PC-9 (cell line): ENCODE data around the gene TMEM214. TPM values are rescaled to one million over a fixed set of nuclear protein-coding genes. Genes with fewer than 3 reads are reported as not detected.

ENCODE experiments used
- BruUV-seq: library from RNA; stranded (reverse); fragments of 400-500 nt; replicated peaks from 2 replicates; lab custom pipeline; 2021; lab: Mats Ljungman, UMichigan
- CTCF ChIA-PET: fragments of 300-600 bp; sonication (Branson Sonifier 250); formaldehyde crosslinking; loops from one replicate; lab custom pipeline; 2022; ENCODE audit warnings: antibody characterized with exemption; lab: Charles Lee
- POLR2A ChIA-PET: fragments of 300-600 bp; sonication (Branson Sonifier 250); formaldehyde crosslinking; loops from one replicate; lab custom pipeline; 2022; ENCODE audit warnings: antibody characterized with exemption; ENCODE audit not compliant: unreplicated experiment; lab: Charles Lee
- DNase-seq, 2 experiments: peaks; one replicate each; pipeline versions ENCODE4 v3.0.0 to v3.0.0-alpha.2; 2015 to 2022; ENCODE audit warnings: mixed read lengths in 1 of 2
- H2AFZ ChIP-seq: fragments of 200-600 bp; sonication (generic); 2 replicates; pipeline ENCODE4 v1.8.1; 2017; ENCODE audit warnings: antibody characterized with exemption
- H3F3A ChIP-seq: fragments of 200-600 bp; sonication (generic); 2 replicates; pipeline ENCODE4 v1.8.1; 2017; ENCODE audit warnings: antibody characterized with exemption, mild to moderate bottlenecking, low read depth; ENCODE audit not compliant: insufficient read depth
- H3K27ac ChIP-seq: fragments of 200-600 bp; sonication (generic); 2 replicates; pipeline ENCODE4 v1.6.1; 2016; ENCODE audit warnings: mixed run types
- H3K27me3 ChIP-seq: fragments of 200-600 bp; sonication (generic); 2 replicates; pipeline ENCODE4 v1.6.1; 2016; ENCODE audit warnings: low read depth, mixed run types; ENCODE audit not compliant: insufficient read depth
- H3K36me3 ChIP-seq: fragments of 200-600 bp; sonication (generic); 2 replicates; pipeline ENCODE4 v1.6.1; 2016; ENCODE audit warnings: low read depth, mixed run types
- H3K4me1 ChIP-seq: fragments of 200-600 bp; sonication (generic); replicated peaks from 2 replicates; pipeline ENCODE4 v1.6.1; 2016; ENCODE audit warnings: mixed run types; ENCODE audit not compliant: insufficient read depth
- H3K4me2 ChIP-seq: fragments of 200-600 bp; sonication (generic); 2 replicates; pipeline ENCODE4 v1.6.1; 2017; ENCODE audit warnings: mixed run types
- H3K4me3 ChIP-seq: fragments of 200-600 bp; sonication (generic); 2 replicates; pipeline ENCODE4 v1.6.1; 2016; ENCODE audit warnings: mixed run types
- H3K79me2 ChIP-seq: fragments of 200-600 bp; sonication (generic); 2 replicates; pipeline ENCODE4 v1.6.1; 2017; ENCODE audit warnings: low read depth, mixed run types
- H3K9me2 ChIP-seq: fragments of 200-600 bp; sonication (generic); 2 replicates; pipeline ENCODE4 v1.8.1; 2017; ENCODE audit warnings: mild to moderate bottlenecking; ENCODE audit not compliant: insufficient read depth
- H3K9me3 ChIP-seq: fragments of 200-600 bp; sonication (generic); 2 replicates; pipeline ENCODE4 v1.8.1; 2016; ENCODE audit warnings: low read depth; ENCODE audit not compliant: insufficient read depth
- H4K20me1 ChIP-seq: fragments of 200-600 bp; sonication (generic); 2 replicates; pipeline ENCODE4 v1.8.1; 2017; ENCODE audit not compliant: insufficient read depth
- CTCF ChIP-seq: fragments of 200-600 bp; sonication (generic); conservative IDR thresholded peaks from 2 replicates; pipeline ENCODE4 v1.6.1; 2017; ENCODE audit warnings: mixed run types, antibody characterized with exemption, mild to moderate bottlenecking, moderate library complexity
- EZH2 ChIP-seq: fragments of 200-600 bp; sonication (generic); IDR thresholded peaks from 2 replicates; pipeline ENCODE4 v1.8.0; 2017; ENCODE audit warnings: antibody characterized with exemption, low read depth
- intact Hi-C: fragments of 100-400 bp; cut with micrococcal nuclease; formaldehyde crosslinking; loops from one replicate; pipeline ENCODE4 v1.10.0; 2022; ENCODE audit not compliant: unreplicated experiment
- total RNA-seq: library from RNA; stranded (reverse); gene quantifications from 2 replicates; pipeline ENCODE4 v1.2.3, GENCODE V29; 2021

The TMEM214 gene
- total RNA-seq, 1 experiment from 2014 or later, result 65.6 TPM

- Histone ChIP-seq H3K9me2 (no peaks in the 10 kb centered on the region), H4K20me1 (no peaks in the 10 kb centered on the region; the same call in 1 of the 2 replicates), H3K4me3 (no peak overlapping the region), H3K4me2 (no peak overlapping the region), H3K27me3 (no peaks in the 10 kb centered on the region), H3K36me3 (peaks cover 27% of the 10 kb centered on the region), H3F3A (peaks cover 4% of the 10 kb centered on the region), H3K9me3 (no peaks in the 10 kb centered on the region), H3K27ac (no peak overlapping the region), H3K79me2 (peaks cover 24% of the 10 kb centered on the region), H2AFZ (no peak overlapping the region), H3K4me1 (peaks cover 8% of the 10 kb centered on the region)
- TF ChIP-seq CTCF, result no peak
- TF ChIP-seq EZH2, result no peak
- intact Hi-C loops, result no loop called here
- DNase-seq, result no peak
- no TSS peak for BruUV-seq
- ChIA-PET CTCF (no interaction called here), POLR2A (no interaction called here)
These were observed 5.2 kb downstream of the TMEM214 start for GRCh38 chr2:27038012-27038411.

- H2AFZ ChIP-seq, result no peak overlapping the region
- H3F3A ChIP-seq, result peaks cover 4% of the 10 kb centered on the region
- no peaks in the 10 kb centered on the region for H3K27me3 ChIP-seq
- no peak overlapping the region for H3K4me3 ChIP-seq
- no peaks in the 10 kb centered on the region for H3K9me3 ChIP-seq
- peaks cover 6% of the 10 kb centered on the region for H3K4me1 ChIP-seq
- peaks cover 17% of the 10 kb centered on the region for H3K79me2 ChIP-seq
- H3K9me2 ChIP-seq, result no peaks in the 10 kb centered on the region
- peaks cover 27% of the 10 kb centered on the region for H3K36me3 ChIP-seq
- no peak overlapping the region for H3K27ac ChIP-seq
- ChIA-PET POLR2A (no interaction called here), CTCF (no interaction called here)
- no peaks in the 10 kb centered on the region; the same call in 1 of the 2 replicates for H4K20me1 ChIP-seq
- H3K4me2 ChIP-seq, result no peak overlapping the region
- TF ChIP-seq EZH2, result no peak
- TF ChIP-seq CTCF, result no peak
- no TSS peak for BruUV-seq
- DNase-seq, result no peak
- intact Hi-C loops, result no loop called here
These were observed 6.0 kb downstream of the TMEM214 start for GRCh38 chr2:27038631-27039339.

- TF ChIP-seq CTCF (no peak), EZH2 (no peak)
- ChIA-PET POLR2A (no interaction called here), CTCF (no interaction called here)
- H3K79me2 ChIP-seq, result peaks cover 10% of the 10 kb centered on the region
- H3K4me2 ChIP-seq, result no peak overlapping the region
- BruUV-seq, result no TSS peak
- H2AFZ ChIP-seq, result no peak overlapping the region
- H3K9me3 ChIP-seq, result no peaks in the 10 kb centered on the region
- no peak overlapping the region for H3K4me3 ChIP-seq
- H3F3A ChIP-seq, result peaks cover 4% of the 10 kb centered on the region
- no peaks in the 10 kb centered on the region for H3K27me3 ChIP-seq
- H4K20me1 ChIP-seq, result no peaks in the 10 kb centered on the region; the same call in 1 of the 2 replicates
- H3K36me3 ChIP-seq, result peaks cover 27% of the 10 kb centered on the region
- DNase-seq, result no peak
- no peaks in the 10 kb centered on the region for H3K4me1 ChIP-seq
- no peaks in the 10 kb centered on the region for H3K9me2 ChIP-seq
- intact Hi-C loops, result no loop called here
- H3K27ac ChIP-seq, result no peak overlapping the region
These were observed 6.7 kb downstream of the TMEM214 start for GRCh38 chr2:27039426-27039825.
